IPS-18c (cell line): ENCODE data around the gene CMIP.

Source experiments
- H3K4me3 ChIP-seq: 2 replicates; pipeline ENCODE4 v1.7.0; 2013; ENCODE audit warnings: low read depth, mild to moderate bottlenecking, low read length, moderate library complexity; ENCODE audit not compliant: insufficient read depth
- H3K9me3 ChIP-seq: one replicate; pipeline ENCODE4 v1.6.1; 2013; ENCODE audit warnings: mild to moderate bottlenecking, low read length, moderate library complexity; ENCODE audit not compliant: control insufficient read depth, insufficient read depth

The CMIP gene

DNA sequence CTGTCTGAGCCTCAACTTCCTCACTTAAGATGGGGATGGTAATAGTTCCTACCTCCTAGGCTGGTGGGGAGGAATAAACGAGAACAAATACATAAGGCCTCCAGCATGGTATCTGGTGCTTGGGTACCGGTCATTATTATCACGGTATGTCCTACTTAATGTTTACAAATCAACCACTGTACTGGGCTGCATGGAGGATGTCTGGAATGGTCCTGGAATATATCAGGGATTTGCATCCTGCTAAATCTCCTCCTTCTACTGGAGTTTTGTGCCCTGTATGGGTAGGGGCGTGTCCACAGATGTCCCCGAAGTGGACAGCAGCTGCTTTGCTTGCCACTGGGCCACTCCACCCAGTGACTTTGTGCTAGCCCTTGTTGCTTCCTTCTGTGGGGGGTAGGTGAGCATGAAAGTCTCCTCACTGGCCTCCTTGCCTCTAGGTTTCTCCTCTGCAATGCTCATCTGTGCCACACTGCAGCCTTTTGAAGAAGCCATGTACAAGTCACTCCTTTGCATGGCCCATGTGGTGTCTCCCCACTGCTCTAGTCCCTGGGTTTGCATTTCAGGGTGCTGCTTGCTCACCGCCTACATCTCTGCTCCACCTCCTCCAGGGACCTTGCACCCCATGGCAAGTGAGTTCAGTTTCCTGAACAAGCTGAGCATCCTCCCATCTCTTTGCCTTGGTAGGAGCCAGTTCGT, 2.2 kb upstream of the CMIP start:
- Histone ChIP-seq H3K9me3 (no peaks in the 10 kb centered on the region), H3K4me3 (no peak overlapping the region)

GRCh38 chr16:81442916-81443687, 1.5 kb upstream of the CMIP start:
- Histone ChIP-seq H3K9me3 (no peaks in the 10 kb centered on the region), H3K4me3 (no peak overlapping the region)

GRCh38 chr16:81443688-81444447, 740 bp upstream of the CMIP start:
- Histone ChIP-seq H3K4me3 (peak overlapping the region; percentile 65), H3K9me3 (no peaks in the 10 kb centered on the region)

DNA sequence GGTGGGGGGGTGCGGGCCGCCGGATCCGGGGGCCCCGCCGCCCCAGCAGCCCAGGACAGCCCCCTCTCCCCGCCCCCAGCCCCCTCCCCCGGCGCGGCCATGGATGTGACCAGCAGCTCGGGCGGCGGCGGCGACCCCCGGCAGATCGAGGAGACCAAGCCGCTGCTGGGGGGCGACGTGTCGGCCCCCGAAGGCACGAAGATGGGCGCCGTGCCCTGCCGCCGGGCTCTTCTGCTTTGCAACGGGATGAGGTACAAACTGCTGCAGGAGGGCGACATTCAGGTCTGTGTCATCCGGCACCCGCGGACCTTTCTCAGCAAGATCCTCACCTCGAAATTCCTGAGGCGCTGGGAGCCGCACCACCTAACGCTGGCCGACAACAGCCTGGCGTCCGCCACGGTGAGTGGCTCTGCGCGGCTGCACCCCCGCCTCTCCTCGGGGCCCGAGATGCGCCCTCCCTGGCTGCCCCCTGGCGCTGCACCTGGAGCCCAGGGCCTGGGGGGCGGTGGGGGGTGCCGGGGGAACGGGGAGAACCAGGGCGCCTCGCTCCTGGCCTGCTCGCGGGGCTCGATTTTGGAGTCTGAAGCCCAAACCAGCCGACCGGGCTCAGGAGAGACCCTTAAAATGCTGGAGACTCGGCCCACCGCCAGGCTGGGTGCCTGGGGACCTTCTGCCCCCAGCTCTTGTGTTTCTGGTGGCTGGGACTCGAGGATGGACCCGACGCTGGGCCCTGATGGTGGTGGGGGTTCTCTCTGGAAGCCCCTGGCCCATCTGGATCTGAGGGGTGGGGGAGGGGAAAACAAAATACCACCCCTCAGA, 744 bp downstream of the CMIP start:
- Histone ChIP-seq H3K4me3 (peak overlapping the region; percentile 72), H3K9me3 (no peaks in the 10 kb centered on the region)

GRCh38 chr16:81445966-81446906, 1.6 kb downstream of the CMIP start:
- no peaks in the 10 kb centered on the region for H3K9me3 ChIP-seq
- peak overlapping the region; percentile 72 for H3K4me3 ChIP-seq

DNA sequence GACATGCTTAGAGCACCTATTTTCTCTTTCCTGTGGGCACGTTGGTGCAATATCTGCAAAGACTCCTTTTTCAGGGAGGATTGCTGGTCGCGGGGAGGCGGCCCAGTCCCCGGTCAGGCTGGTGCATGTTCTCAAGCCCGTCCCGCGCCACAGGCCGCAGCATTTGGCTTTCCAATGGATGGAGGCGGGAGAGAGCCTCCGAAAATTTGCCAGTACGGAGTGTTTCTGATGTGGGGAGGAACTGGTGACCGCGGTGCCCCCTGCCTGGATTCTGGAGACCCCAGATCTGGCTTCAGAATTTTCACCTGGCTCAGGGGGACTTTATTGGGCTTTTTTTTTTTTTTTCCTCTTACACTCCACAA, 2.3 kb downstream of the CMIP start:
- Histone ChIP-seq H3K4me3 (peak overlapping the region; percentile 72; the same call in 1 of the 2 replicates), H3K9me3 (no peaks in the 10 kb centered on the region)

DNA sequence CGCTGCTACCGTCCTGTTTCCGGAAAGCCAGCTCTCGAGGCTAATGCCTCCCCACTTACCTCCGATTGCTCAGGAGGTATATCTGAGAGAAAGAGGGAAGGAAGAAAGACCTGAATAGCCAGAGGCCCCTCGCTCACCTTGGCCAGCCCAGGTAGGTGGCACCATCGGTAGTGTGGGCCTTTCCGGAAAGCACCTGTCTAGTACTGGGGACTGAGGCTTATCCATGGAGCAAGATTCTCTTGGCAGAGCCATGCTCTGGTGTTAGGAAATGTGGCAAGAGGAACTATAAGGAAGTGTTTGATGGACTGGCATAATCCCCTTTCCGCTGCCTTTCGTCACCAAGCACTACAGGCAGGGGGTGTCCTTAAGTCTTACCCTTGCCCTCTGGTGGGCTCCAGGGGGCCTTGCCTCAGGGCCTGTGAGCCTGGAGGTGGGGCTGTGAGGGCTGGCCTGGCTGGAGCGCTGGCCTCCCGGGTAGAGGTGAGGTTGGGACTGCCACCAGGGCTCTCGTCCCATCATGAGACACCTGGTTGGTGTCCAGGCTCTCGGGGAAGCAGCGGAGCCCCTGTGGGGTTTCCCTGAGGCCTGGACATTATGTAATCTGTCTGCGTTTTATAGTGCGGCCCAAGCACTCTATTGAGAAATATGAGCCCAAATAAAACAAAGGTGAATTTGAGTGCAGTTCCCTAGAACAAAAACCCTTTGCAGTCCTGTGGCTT, 2.9 kb downstream of the CMIP start:
- Histone ChIP-seq H3K9me3 (no peaks in the 10 kb centered on the region), H3K4me3 (peak overlapping the region; percentile 72; the same call in 1 of the 2 replicates)

DNA sequence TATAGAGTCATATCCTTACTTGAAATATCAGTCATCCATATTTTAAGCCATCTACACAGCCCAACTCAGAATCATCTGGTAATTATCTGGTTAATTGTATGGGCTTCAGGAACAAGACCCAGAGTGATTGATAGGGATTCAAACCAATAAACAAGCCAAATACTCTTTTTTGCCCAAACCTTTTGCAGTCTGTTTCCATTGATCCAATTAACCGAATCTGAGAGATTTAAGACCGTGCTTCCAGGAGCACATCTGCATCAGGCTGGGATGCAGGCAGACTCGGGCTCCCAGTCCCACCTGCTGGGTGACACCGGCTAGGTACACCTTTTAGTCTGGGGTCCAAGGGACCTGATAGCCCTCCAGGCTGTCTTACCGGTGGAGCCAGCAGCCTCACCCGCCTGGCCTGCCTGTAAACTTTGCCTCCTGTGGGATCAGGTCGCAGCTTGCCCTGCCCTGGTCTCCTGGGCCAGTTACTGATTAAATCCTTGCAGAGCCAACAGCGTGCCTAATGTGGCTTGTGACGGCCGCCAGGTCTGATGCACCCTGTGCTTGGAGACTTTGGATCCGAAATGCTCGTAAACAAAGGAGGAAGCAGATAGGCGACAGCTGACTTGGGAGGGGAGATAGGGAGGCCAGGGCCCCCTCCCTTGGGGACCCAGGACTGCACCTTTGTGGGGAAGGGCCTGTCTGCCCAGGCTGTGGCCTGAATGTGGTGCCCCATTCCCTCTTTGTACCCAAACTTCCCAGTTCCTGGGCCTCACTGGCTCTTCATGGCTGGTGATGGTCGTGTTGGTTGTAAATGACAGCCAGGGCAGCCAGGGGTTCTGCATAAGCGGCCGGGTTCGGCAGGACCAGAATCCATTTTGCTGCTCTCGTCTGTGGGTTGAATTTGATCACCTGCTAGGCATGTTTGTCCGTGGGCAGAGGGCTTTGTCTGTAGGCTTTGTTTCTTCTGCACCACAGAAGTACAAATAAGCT, 3.8 kb downstream of the CMIP start:
- peak overlapping the region; percentile 9; the same call in 1 of the 2 replicates for H3K4me3 ChIP-seq
- no peaks in the 10 kb centered on the region for H3K9me3 ChIP-seq

DNA sequence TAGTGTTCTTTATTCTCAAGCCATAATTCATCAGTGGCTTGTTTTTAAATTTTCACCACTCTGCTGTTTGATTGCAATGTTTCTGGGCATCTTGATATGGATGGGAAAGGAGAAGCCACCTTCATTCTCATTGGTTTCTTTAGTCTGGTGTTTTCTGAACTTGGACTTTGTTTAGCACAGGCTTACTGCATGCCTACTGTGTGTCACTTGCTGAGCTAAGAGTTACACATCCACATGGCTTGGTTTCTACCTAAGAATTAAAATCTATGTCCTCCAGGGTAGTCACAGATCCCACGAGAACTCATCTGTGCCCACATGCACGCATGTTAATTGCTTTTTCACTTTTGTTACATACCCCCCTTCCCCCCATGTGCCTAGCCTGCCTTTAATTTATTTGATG, 4.6 kb downstream of the CMIP start:
- Histone ChIP-seq H3K9me3 (no peaks in the 10 kb centered on the region), H3K4me3 (no peak overlapping the region)

GRCh38 chr16:81449899-81450608, 5.4 kb downstream of the CMIP start:
- no peaks in the 10 kb centered on the region for H3K9me3 ChIP-seq
- no peak overlapping the region for H3K4me3 ChIP-seq

- Histone ChIP-seq H3K4me3 (no peak overlapping the region), H3K9me3 (no peaks in the 10 kb centered on the region)
Observed at GRCh38 chr16:81450783-81451491, 6.3 kb downstream of the CMIP start.

- Histone ChIP-seq H3K9me3 (no peaks in the 10 kb centered on the region), H3K4me3 (peak overlapping the region; percentile 26; the same call in 1 of the 2 replicates)
Observed at GRCh38 chr16:81451753-81452680, 7.4 kb downstream of the CMIP start.
